Sigmoid colon (tissue), 3 donors: ENCODE results near the gene C2.

Experiments used
- POLR2A ChIP-seq, 2 donors: fragments of 450-650 bp; IDR thresholded peaks; one replicate each; pipeline ENCODE4 v1.6.1; 2016; ENCODE audit warnings: antibody characterized with exemption in 2 of 2, mild to moderate bottlenecking in 2 of 2, moderate library complexity in 2 of 2
- TF ChIP-seq, protein P1 (sequence below), 4 experiments: fragments of 450-650 bp in 3 of 4; fragments of 200-600 bp in 1 of 4; IDR thresholded peaks; one replicate each; pipeline ENCODE4 v1.5.1; 2016 to 2019; ENCODE audit warnings: antibody characterized with exemption in 4 of 4, mild to moderate bottlenecking in 3 of 4, moderate library complexity in 2 of 4

DNA sequence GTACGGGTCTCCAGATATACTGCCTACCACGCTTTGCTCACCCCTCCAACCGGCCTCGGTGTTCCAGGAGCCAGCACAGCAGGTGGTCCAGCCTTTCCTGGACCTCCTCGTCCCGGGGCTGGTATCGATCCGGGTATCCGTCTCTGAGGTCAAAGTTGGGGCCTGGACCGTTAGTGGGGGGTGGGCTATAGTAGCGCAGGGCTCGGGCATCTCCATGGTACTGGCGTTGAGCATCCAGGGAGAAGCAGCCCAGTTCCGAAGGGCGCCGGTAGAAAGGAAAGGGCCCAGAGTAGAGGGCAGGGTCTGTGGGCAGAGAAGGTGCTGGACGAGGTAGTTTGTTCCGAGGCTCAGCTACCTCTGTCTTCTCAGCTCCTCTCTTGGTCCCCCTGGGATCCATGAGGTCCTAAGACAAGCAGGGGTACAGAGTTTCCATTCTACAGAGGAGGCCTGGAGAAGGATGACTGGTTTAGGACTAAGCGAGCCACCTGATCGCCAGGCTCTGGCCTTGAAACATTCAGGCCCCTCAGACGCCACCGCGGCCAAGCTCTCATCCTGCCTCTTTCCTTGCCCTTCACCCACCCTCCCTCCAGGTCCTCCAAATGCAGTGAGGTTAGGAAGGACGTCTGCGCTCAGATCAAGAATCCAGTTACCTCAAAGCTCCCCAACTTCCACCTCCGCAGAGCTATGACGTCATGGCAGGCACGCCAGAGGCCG lies 43.9 kb downstream of the C2 start:
- no peak for TF ChIP-seq POLR2A (IDR thresholded peaks at IDR 0.05)
- TF ChIP-seq, protein P1, sequence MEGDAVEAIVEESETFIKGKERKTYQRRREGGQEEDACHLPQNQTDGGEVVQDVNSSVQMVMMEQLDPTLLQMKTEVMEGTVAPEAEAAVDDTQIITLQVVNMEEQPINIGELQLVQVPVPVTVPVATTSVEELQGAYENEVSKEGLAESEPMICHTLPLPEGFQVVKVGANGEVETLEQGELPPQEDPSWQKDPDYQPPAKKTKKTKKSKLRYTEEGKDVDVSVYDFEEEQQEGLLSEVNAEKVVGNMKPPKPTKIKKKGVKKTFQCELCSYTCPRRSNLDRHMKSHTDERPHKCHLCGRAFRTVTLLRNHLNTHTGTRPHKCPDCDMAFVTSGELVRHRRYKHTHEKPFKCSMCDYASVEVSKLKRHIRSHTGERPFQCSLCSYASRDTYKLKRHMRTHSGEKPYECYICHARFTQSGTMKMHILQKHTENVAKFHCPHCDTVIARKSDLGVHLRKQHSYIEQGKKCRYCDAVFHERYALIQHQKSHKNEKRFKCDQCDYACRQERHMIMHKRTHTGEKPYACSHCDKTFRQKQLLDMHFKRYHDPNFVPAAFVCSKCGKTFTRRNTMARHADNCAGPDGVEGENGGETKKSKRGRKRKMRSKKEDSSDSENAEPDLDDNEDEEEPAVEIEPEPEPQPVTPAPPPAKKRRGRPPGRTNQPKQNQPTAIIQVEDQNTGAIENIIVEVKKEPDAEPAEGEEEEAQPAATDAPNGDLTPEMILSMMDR (IDR thresholded peaks at IDR 0.05) = no peak
